Metanephros (tissue), 2 donors: Measurements from ENCODE around the gene NIM1K. TPM values are rescaled to one million over a fixed set of nuclear protein-coding genes. Genes with fewer than 3 reads are reported as not detected.

Source experiments
- small RNA-seq: library from RNA; depleted of rRNA; stranded (forward); fragments of <200 nt; gene quantifications from one replicate; pipeline ENCODE3, GENCODE V24; 2014; ENCODE audit warnings: low replicate concordance
- total RNA-seq: library from RNA; depleted of rRNA; stranded (reverse); fragments of >200 nt; gene quantifications from one replicate; pipeline ENCODE4 v1.2.3, GENCODE V29; 2014

NIM1K gene
- total RNA-seq, result 0.70 TPM

DNA sequence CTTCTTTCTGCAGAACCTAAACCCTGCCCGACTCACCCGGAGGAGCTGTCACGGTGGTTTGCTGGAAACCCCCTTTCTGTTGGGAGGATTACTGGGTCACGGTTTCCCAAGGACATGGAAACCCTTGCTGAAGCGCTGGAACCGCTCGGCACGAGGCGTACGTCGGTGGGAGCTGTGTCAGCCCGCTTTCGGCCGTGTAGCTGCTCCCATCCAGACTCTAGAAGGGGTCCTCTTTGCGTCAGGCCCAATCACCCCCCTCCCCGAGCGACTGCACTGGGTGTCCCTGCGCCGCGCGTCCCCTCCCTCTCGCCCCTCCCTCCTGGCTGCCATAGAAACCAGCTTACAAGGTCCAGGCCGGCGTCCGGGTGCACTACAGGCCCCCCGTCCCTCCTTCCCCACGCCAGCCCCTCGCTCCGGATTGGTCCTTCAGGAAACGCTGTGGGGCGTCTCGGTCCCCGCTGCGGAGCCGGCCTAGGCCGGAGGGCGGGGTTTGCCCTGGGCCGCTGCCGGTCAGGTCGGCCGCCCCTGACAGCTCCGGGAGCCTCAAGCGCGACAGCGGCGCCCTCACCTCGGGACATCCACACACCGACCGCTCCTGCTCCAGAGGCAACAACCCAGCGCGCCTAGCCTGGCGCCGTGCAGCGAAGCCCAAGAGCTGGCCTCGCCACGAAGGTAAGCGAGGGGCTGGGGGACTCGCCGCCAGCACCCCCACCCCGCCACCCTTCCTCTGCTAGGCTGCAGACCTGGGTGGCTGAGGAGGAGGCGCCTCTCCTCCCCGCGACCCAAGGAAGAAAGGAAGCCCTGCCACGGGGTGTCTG is at the start of gene NIM1K:
Gene NIM1K (plus strand): TSS at position 486 of the 818 bp plus-strand sequence. CDS start 53,551 bp downstream, outside the sequence.

DNA sequence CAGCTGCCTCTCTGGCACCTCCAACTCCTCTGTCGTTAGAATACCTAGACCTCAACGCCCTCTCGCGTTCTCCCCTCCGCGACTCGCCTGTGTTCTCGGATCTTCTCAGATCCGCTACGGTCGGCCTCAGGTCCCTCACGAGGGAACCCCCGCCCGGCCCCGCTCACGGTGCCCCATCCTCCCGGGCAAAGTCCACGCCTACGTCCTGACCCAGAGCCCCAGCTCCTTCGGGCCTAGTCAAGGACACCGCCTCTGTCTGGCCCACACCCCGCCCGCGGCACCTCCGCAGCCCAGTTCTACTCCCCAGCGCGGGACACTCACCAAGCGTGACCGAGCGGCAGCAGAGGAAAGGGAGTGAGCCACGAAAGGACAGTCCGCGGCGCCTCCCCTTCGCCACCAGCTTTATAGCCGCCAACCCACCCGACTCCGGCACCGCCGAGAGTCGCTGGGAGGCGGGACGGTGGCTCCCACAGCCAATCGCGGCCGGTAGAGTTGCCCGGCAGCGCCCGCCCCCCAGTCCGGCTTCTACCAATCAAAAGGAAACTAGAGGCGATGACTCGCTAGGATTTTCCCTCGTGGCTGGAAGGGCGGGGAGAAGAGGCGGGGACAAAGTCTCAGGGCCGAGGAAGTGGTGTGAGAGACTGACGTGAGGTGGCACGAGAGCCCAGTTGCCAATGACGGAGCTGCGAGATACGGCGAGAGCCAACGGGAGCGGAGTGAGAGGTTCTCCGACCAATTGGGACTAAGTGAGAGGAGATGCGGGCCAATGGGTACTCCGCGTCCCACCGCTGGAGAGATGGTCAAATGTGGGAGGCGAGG is 121.2 kb downstream of the NIM1K start, which contains the start of gene HMGCS1:
Gene HMGCS1 (minus strand): TSS at position 378 of the 819 bp plus-strand sequence. CDS start 14,447 bp downstream, outside the sequence.

Small RNA genes within 50 kb of the gene (small RNA-seq; reads per million reads assigned to genes)
- gene AC106800.4, result not detected

Other genes with a start within 250 kb of the NIM1K start
- 4.3 TPM for gene ANXA2R, start 151.9 kb upstream of the NIM1K start, total RNA-seq
- gene ZNF131, start 71.3 kb upstream of the NIM1K start, total RNA-seq, result 40.4 TPM
- gene HMGCS1, start 121.2 kb downstream of the NIM1K start, total RNA-seq, result 105 TPM
- gene CCL28, start 220.2 kb downstream of the NIM1K start, total RNA-seq, result 4.0 TPM